Naive thymus-derived CD8-positive, alpha-beta T cell (primary cell): ENCODE results near the gene CILP. TPM values are rescaled to one million over a fixed set of nuclear protein-coding genes. Genes with fewer than 3 reads are reported as not detected.

Source experiments
- ATAC-seq, 2 donors: fragments of 150-1000 bp; cut with Tn5 transposase in 1 of 2; sonication (Bioruptor Pico), chemical (Tn5 transposase) in 1 of 2; 1 replicate in 1 of 2; 2 replicates in 1 of 2; pipeline ENCODE4 v1.10.0; 2021; ENCODE audit warnings: mild to moderate bottlenecking in 2 of 2, moderate library complexity in 2 of 2
- POLR2A ChIA-PET: fragments of 350-600 bp; sonication (Branson Sonifier 250); formaldehyde crosslinking; loops from one replicate; lab custom pipeline; 2021; ENCODE audit warnings: antibody characterized with exemption; lab: Charles Lee
- DNase-seq, 10 donors: peaks; one replicate each; pipeline versions ENCODE4 v3.0.0 to v3.0.0-alpha.2; 2020 to 2022
- H3K27ac Mint-ChIP-seq, 10 donors: one replicate each; pipeline ENCODE4 v1.8.0; 2020 to 2022; ENCODE audit warnings: mild to moderate bottlenecking in 10 of 10, mixed read lengths in 10 of 10, moderate library complexity in 4 of 10, inconsistent platforms in 1 of 10
- H3K27me3 Mint-ChIP-seq, 5 donors: one replicate each; pipeline ENCODE4 v1.8.0; 2021 to 2022; ENCODE audit warnings: mixed read lengths in 5 of 5
- H3K36me3 Mint-ChIP-seq, 3 donors: one replicate each; pipeline ENCODE4 v1.8.0; 2020 to 2022; ENCODE audit warnings: mixed read lengths in 3 of 3, mild to moderate bottlenecking in 2 of 3, inconsistent platforms in 1 of 3
- H3K4me1 Mint-ChIP-seq, 4 donors: one replicate each; pipeline ENCODE4 v1.8.0; 2021 to 2022; ENCODE audit warnings: mixed read lengths in 4 of 4
- H3K4me3 Mint-ChIP-seq, 10 donors: one replicate each; pipeline ENCODE4 v1.8.0; 2020 to 2022; ENCODE audit warnings: mild to moderate bottlenecking in 10 of 10, mixed read lengths in 10 of 10, moderate library complexity in 6 of 10, inconsistent platforms in 1 of 10
- H3K9me3 Mint-ChIP-seq, 9 donors: one replicate each; pipeline ENCODE4 v1.8.0; 2020 to 2022; ENCODE audit warnings: mixed read lengths in 9 of 9, mild to moderate bottlenecking in 3 of 9, inconsistent platforms in 1 of 9, moderate library complexity in 1 of 9
- polyA plus RNA-seq, 3 donors: library from polyadenylated mRNA; unstranded; fragments of 300-500 nt; fragmentation: Illumina TruSeq; gene quantifications; one replicate each; pipeline ENCODE4 v1.2.3, GENCODE V29; 2021
- total RNA-seq, 8 experiments: library from RNA in 2 of 8; stranded (reverse) in 2 of 8; gene quantifications; one replicate each; pipeline ENCODE4 v1.2.3 and lab custom pipeline; 2021 to 2026

The CILP gene
- total and polyA plus RNA-seq, 5 experiments from 2014 or later = 0.10 to 0.44 (median 0.44) TPM; not detected in 2

GRCh38 chr15:65164139-65164538 is 47.1 kb downstream of the CILP start:
- Mint-ChIP-seq H3K27ac (no peak overlapping the region), H3K4me1 (peaks cover 1 to 14% (median 4%) of the 10 kb centered on the region in 4 donors), H3K4me3 (no peak overlapping the region), H3K27me3 (no peaks in the 10 kb centered on the region), H3K36me3 (peaks cover 0 to 58% (median 2%) of the 10 kb centered on the region in 3 donors), H3K9me3 (no peaks in the 10 kb centered on the region)
- POLR2A ChIA-PET = no interaction called here
- no peak for ATAC-seq
- DNase-seq = no peak

- Mint-ChIP-seq H3K36me3 (peaks cover 0 to 63% (median 2%) of the 10 kb centered on the region in 3 donors), H3K27me3 (no peaks in the 10 kb centered on the region), H3K9me3 (no peaks in the 10 kb centered on the region), H3K27ac (no peak overlapping the region), H3K4me3 (no peak overlapping the region), H3K4me1 (peaks cover 1 to 14% (median 4%) of the 10 kb centered on the region in 4 donors)
- DNase-seq (no peak), ATAC-seq (no peak)
- POLR2A ChIA-PET = no interaction called here
Observed at GRCh38 chr15:65163041-65163440, 48.2 kb downstream of the CILP start.

- ATAC-seq (no peak), DNase-seq (no peak)
- Mint-ChIP-seq H3K27ac (peak overlapping the region in 2 of 10 donors; percentile 18 to 29), H3K4me1 (peaks cover 0 to 7% (median 2%) of the 10 kb centered on the region in 4 donors), H3K27me3 (no peaks in the 10 kb centered on the region), H3K36me3 (peaks cover 5 to 76% (median 11%) of the 10 kb centered on the region in 3 donors), H3K9me3 (no peaks in the 10 kb centered on the region), H3K4me3 (no peak overlapping the region)
- POLR2A ChIA-PET = no interaction called here
Observed at GRCh38 chr15:65156692-65157091, 54.6 kb downstream of the CILP start.

- ATAC-seq (no peak), DNase-seq (no peak)
- Mint-ChIP-seq H3K4me1 (no peaks in the 10 kb centered on the region), H3K27me3 (no peaks in the 10 kb centered on the region), H3K36me3 (peaks cover 5 to 81% (median 17%) of the 10 kb centered on the region in 3 donors), H3K4me3 (no peak overlapping the region), H3K27ac (peak overlapping the region in 3 of 10 donors; percentile 9 to 44 (median 35)), H3K9me3 (no peaks in the 10 kb centered on the region)
- POLR2A ChIA-PET = no interaction called here
Observed at GRCh38 chr15:65154720-65155119, 56.6 kb downstream of the CILP start.

- H3K4me3 Mint-ChIP-seq = no peak overlapping the region
- H3K27me3 Mint-ChIP-seq = no peaks in the 10 kb centered on the region
- H3K4me1 Mint-ChIP-seq = no peaks in the 10 kb centered on the region
- H3K27ac Mint-ChIP-seq = peak overlapping the region in 3 of 10 donors; percentile 51 to 67 (median 64)
- H3K9me3 Mint-ChIP-seq = no peaks in the 10 kb centered on the region
- DNase-seq = no peak
- no peak for ATAC-seq
- POLR2A ChIA-PET = interaction anchor here (0.8 kb wide), 1 partner anchor 14 kb away, joined by 3 read pairs; no protein-coding TSS in a partner anchor
- peaks cover 0 to 59% (median 7%) of the 10 kb centered on the region in 3 donors for H3K36me3 Mint-ChIP-seq
Observed at GRCh38 chr15:65147902-65148301, 63.4 kb downstream of the CILP start.

GRCh38 chr15:65146438-65146837 is 64.8 kb downstream of the CILP start:
- DNase-seq (no peak), ATAC-seq (no peak)
- H3K27ac Mint-ChIP-seq = peak overlapping the region in 7 of 10 donors; percentile 0 to 79 (median 31)
- no peaks in the 10 kb centered on the region for H3K9me3 Mint-ChIP-seq
- POLR2A ChIA-PET = no interaction called here
- H3K4me3 Mint-ChIP-seq = no peak overlapping the region
- H3K36me3 Mint-ChIP-seq = peaks cover 0 to 45% (median 5%) of the 10 kb centered on the region in 3 donors
- H3K27me3 Mint-ChIP-seq = no peaks in the 10 kb centered on the region
- no peaks in the 10 kb centered on the region for H3K4me1 Mint-ChIP-seq

Other genes with a start within 250 kb of the CILP start
- gene SPG21, start 221.6 kb downstream of the CILP start, total RNA-seq = 10 to 100 TPM; 55.2 to 58.2 TPM
- gene SPG21, start 221.6 kb downstream of the CILP start, polyA plus RNA-seq = 100 to 1,000 TPM; 117 to 129 (median 124) TPM
- gene MTFMT, start 181.8 kb downstream of the CILP start, total RNA-seq = 10 to 100 TPM; 19.4 to 21.2 TPM
- 10 to 100 TPM; 19.6 to 30.2 (median 23.0) TPM for gene MTFMT, start 181.8 kb downstream of the CILP start, polyA plus RNA-seq
- not detected for gene SLC51B, start 166.1 kb downstream of the CILP start, total RNA-seq
- gene SLC51B, start 166.1 kb downstream of the CILP start, polyA plus RNA-seq = not detected
- gene RASL12, start 143.5 kb downstream of the CILP start, total RNA-seq = not detected
- gene RASL12, start 143.5 kb downstream of the CILP start, polyA plus RNA-seq = not detected
- gene KBTBD13, start 134.7 kb downstream of the CILP start, total RNA-seq = not detected
- gene KBTBD13, start 134.7 kb downstream of the CILP start, polyA plus RNA-seq = not detected
- 10 to 100 TPM; 14.2 to 16.6 TPM for gene UBAP1L, start 96.3 kb downstream of the CILP start, total RNA-seq
- gene UBAP1L, start 96.3 kb downstream of the CILP start, polyA plus RNA-seq = under 1 TPM in 1 of 3 donors, not detected in 2; 0.20 TPM
- 10 to 100 TPM; 37.0 to 44.1 TPM for gene PDCD7, start 77.7 kb downstream of the CILP start, total RNA-seq
- 10 to 100 TPM; 13.1 to 19.4 (median 15.8) TPM for gene PDCD7, start 77.7 kb downstream of the CILP start, polyA plus RNA-seq
- gene CLPX, start 26.1 kb downstream of the CILP start, total RNA-seq = 10 to 100 TPM; 59.6 to 60.2 TPM
- gene CLPX, start 26.1 kb downstream of the CILP start, polyA plus RNA-seq = 10 to 100 TPM; 30.0 to 33.8 (median 31.3) TPM
- gene PARP16, start 75.4 kb upstream of the CILP start, total RNA-seq = 10 to 100 TPM; 22.9 to 23.7 TPM
- 10 to 100 TPM; 27.6 to 39.3 (median 30.0) TPM for gene PARP16, start 75.4 kb upstream of the CILP start, polyA plus RNA-seq
- not detected for gene RNU5A-1, start 84.6 kb upstream of the CILP start, total RNA-seq
- gene RNU5A-1, start 84.6 kb upstream of the CILP start, polyA plus RNA-seq = not detected
- gene RNU5B-1, start 93.2 kb upstream of the CILP start, total RNA-seq = 10 to 100 TPM; 20.8 to 33.0 TPM
- not detected for gene RNU5B-1, start 93.2 kb upstream of the CILP start, polyA plus RNA-seq
- not detected for gene IGDCC3, start 166.5 kb upstream of the CILP start, total RNA-seq
- not detected for gene IGDCC3, start 166.5 kb upstream of the CILP start, polyA plus RNA-seq
- under 1 TPM; 0.08 to 0.14 TPM for gene IGDCC4, start 211.5 kb upstream of the CILP start, total RNA-seq
- under 1 TPM in 1 of 3 donors, not detected in 2; 0.12 TPM for gene IGDCC4, start 211.5 kb upstream of the CILP start, polyA plus RNA-seq